HG02885 (cell line): ENCODE measurements around the gene ARPC1A.
"Not testable (repeated sequence)": the region's sequence is repeated elsewhere in the genome, so short reads cannot be mapped to it uniquely, and the experiment has no call there.

Experiments used
- ATAC-seq: cut with Tn5 transposase; IDR thresholded peaks from one replicate; pipeline ENCODE4 v1.9.1; 2021; ENCODE audit warnings: mild to moderate bottlenecking; ENCODE audit not compliant: unreplicated experiment, poor library complexity

The ARPC1A gene

DNA sequence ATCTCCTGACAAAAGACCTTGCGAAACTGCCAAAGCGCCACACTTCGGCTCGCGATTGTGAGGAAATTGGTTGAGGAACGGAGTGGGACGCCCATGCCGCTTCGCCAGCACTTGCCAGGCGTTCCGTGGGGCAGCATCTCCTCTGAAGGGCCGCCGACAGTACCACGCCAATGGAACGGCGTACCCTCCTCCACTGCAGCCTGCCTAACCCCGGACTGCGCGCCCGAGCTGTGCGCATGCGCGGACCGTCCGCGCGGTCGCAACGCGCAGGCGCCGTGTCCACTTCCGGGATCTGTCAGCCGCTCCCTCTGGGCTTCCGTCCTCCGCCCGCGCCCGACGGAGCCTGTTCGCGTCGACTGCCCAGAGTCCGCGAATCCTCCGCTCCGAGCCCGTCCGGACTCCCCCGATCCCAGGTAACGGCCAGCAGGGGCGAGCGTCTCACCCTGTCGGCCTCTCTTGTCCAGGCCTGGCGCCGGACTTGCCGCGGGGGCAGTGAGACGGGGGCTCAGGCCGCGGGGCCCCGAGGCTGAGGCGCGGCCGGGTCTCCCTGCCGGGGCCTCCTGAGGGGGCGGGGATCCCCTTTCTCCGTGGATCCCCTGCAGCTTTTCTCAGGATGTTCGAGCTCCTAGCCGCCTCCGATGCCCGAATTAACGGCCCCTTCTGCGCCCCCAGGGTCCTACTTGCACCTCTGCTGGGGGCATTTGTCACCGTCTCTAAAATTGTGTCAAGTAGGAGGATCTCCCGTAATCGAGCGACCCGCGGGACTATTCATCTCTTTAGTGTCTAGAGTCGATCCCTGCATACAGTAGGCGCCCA, at the start of gene ARPC1A:
Gene ARPC1A, plus strand, starts transcription at position 307 of the 816 bp plus-strand sequence. CDS start 7,456 bp downstream, outside the sequence.
- ATAC-seq = peak; percentile 95

- no peak for ATAC-seq
Observed at GRCh38 chr7:99278180-99278579, 47.5 kb upstream of the ARPC1A start.

GRCh38 chr7:99284165-99284564, 41.5 kb upstream of the ARPC1A start:
- not testable (repeated sequence) for ATAC-seq

- no peak for ATAC-seq
Observed at GRCh38 chr7:99287779-99288534, 37.7 kb upstream of the ARPC1A start.

GRCh38 chr7:99289185-99289584, 36.5 kb upstream of the ARPC1A start:
- ATAC-seq = no peak

- not testable (repeated sequence) for ATAC-seq
Observed at GRCh38 chr7:99290148-99290547, 35.5 kb upstream of the ARPC1A start.

GRCh38 chr7:99290980-99291607, 34.6 kb upstream of the ARPC1A start:
- no peak for ATAC-seq

DNA sequence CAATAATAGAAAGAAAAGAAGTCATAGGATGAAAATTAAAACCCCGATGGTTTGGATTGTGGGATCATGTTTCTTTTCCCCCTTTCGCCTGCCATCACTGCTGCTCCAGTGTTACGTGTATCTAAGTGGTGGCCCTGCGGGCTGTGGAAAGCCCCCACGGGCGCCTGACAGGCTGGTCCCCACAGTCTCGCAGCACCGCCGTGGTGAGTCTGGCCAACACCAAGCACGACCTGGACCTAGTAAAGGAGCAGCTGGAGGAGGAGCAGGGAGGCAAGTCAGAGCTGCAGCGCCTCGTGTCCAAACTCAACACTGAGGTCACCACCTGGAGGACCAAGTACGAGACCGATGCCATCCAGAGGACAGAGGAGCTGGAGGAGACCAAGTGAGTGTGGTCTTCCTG, 33.6 kb upstream of the ARPC1A start:
- ATAC-seq = no peak

DNA sequence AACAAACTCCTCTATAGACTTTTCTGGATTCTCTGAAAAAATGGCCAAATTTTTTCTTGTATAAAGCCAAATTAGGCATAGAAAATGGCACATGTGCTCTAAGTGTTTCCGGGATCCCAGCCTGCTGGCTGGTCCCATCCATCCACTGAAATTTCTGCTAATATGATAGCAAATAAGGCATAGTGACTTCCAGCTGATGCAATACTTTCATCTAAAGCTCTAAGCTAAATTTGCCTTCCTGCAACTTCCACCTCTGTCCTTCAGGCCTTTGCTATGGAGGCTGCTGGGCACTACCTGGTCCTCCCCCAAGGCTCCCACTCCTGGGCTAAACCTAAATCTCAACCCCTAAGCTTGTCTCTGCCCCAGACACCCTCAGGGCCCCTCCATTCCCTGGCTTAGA, 32.5 kb upstream of the ARPC1A start:
- no peak for ATAC-seq

- no peak for ATAC-seq
Observed at GRCh38 chr7:99293650-99294049, 32.0 kb upstream of the ARPC1A start.

DNA sequence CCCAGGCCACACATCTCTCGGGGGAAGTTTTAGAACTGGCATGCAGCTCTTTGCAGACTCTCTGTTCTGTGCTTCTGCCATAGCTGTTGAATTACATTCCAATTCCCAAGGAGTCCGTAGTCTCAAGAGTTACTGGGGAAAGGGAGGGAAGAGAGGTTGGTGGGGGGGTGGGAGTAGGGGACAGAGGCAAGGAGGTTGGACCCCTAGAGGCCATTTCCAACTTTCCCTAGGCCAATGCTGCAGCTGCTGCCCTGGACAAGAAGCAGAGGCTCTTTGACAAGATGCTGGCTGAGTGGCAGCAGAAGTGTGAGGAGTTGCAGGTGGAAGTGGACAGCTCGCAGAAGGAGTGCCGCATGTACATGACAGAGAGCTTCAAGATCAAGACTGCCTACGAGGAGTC, 29.2 kb upstream of the ARPC1A start:
- ATAC-seq = no peak

DNA sequence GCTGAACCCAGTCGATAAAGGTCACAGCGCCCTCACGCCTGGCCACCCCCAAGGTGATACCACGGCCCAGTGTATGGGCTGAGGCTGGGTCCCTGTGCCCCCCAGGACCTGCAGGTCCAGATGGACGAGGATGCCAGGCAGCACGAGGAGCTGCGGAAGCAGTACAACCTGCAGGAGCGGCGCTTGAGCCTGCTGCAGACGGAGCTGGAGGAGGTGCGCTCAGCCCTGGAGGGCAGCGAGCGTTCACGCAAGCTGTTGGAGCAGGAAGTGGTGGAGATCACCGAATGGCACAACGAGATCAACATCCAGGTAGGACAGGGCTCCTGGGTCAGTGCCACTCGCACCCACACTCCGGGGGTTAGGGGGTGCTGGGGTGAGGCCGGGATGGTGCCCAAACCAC, 24.2 kb upstream of the ARPC1A start:
- no peak for ATAC-seq

DNA sequence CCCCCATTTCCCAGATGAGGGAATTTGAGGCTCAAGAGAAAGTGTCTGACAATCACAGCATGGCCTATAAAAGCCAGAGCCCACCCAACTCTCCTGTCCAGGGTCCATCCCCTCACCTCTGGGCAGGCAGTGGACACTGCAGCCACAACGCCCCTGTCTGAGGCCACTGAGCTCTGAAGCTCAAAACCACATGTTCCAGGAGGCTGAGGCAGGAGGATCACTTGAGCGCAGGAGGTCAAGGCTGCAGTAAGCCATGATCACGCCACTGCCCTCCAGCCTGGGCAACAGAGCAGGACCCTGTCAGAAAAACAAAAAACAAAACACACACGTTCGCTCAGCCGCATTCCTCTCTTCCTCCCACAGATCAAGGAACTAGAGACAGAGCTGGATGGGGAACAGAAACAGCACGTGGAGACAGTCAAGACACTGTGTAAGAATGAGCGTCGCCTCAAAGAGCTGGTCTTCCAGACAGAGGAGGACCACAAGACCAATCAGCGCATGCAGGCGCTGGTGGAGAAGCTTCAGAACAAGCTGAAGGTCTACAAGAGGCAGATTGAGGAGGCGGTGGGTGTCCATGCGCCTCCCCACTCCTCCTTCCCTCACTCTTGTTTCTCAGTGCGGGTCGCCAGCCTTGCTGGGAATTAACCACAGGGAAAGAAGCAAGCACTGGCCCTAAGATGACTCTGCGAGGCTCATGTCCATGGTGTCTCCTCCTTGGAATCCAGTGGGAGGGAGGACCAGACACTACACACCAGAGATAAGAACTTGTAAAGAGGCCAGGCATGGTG, 20.0 kb upstream of the ARPC1A start:
- ATAC-seq = no peak

- no peak for ATAC-seq
Observed at GRCh38 chr7:99308461-99309074, 17.1 kb upstream of the ARPC1A start.

DNA sequence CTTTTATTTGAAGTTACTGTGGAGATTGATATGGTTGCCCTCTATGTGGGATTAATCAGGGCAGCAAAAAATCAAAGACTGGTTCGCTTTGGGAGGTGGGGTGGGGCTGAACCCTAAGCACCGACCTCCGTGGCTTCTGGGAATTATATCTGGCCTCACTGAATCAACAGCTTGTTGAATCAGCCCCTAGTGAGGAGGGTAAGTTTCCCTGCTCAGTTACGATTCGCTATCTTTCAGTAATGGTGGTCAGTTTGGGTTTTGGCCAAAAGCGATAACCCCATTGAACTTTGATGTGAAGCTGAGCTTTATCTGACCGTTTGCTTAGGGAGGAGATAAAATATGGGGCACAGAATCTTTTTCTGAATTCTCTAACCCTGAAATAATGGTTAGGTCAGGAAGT, 16.6 kb upstream of the ARPC1A start:
- no peak for ATAC-seq

- ATAC-seq = no peak
Observed at GRCh38 chr7:99310004-99310403, 15.7 kb upstream of the ARPC1A start.

GRCh38 chr7:99311702-99312101, 14.0 kb upstream of the ARPC1A start:
- ATAC-seq = no peak

GRCh38 chr7:99312316-99313203, 13.1 kb upstream of the ARPC1A start:
- no peak for ATAC-seq

GRCh38 chr7:99313204-99313573, 12.5 kb upstream of the ARPC1A start:
- no peak for ATAC-seq
